Measurements from ENCODE around the gene RREB1. TPM values are rescaled to one million over a fixed set of nuclear protein-coding genes. Genes with fewer than 3 reads are reported as not detected.

RREB1 gene
- total RNA-seq, 1 donor from 2014 or later: 28.3 TPM

DNA sequence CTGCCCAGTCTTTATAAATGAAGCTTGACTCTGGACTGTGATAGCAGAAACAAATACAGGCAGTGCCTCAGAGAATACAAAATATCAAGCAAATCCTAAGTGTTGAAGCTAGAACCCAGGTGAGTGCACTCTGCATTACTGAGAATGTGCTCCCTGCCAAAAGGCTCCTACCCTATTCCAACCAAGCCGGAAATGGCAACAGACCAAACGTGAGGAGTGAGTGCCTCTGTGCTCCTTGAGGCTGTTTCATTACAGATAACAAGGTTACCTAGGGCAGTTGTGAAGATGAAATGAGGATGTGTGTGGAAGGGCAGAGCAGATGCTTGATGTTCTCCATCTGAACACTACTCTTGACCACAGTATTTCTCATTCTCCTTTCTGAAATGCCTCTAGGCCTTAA is 175.9 kb downstream of the RREB1 start:
- Mint-ChIP-seq H3K4me1 (no peaks in the 10 kb centered on the region), H3K27me3 (ENCODE audit: low read depth) (no peaks in the 10 kb centered on the region), H3K27ac (ENCODE audit: unreplicated experiment) (no peak overlapping the region), H3K4me3 (no peak overlapping the region), H3K9me3 (no peaks in the 10 kb centered on the region), H3K36me3 (ENCODE audit: low read depth) (peaks cover 6% of the 10 kb centered on the region)
- TF ChIP-seq, protein P1, sequence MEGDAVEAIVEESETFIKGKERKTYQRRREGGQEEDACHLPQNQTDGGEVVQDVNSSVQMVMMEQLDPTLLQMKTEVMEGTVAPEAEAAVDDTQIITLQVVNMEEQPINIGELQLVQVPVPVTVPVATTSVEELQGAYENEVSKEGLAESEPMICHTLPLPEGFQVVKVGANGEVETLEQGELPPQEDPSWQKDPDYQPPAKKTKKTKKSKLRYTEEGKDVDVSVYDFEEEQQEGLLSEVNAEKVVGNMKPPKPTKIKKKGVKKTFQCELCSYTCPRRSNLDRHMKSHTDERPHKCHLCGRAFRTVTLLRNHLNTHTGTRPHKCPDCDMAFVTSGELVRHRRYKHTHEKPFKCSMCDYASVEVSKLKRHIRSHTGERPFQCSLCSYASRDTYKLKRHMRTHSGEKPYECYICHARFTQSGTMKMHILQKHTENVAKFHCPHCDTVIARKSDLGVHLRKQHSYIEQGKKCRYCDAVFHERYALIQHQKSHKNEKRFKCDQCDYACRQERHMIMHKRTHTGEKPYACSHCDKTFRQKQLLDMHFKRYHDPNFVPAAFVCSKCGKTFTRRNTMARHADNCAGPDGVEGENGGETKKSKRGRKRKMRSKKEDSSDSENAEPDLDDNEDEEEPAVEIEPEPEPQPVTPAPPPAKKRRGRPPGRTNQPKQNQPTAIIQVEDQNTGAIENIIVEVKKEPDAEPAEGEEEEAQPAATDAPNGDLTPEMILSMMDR (conservative IDR thresholded peaks at IDR 0.05): no peak
- DNase-seq (ENCODE audit: low read depth, low spot score): no peak

- no peak overlapping the region for H3K4me3 Mint-ChIP-seq
- no peak for DNase-seq (ENCODE audit: low read depth, low spot score)
- H3K4me1 Mint-ChIP-seq: no peaks in the 10 kb centered on the region
- no peak overlapping the region for H3K27ac Mint-ChIP-seq (ENCODE audit: unreplicated experiment)
- no peaks in the 10 kb centered on the region for H3K27me3 Mint-ChIP-seq (ENCODE audit: low read depth)
- peaks cover 3% of the 10 kb centered on the region for H3K36me3 Mint-ChIP-seq (ENCODE audit: low read depth)
- TF ChIP-seq, protein P1 (conservative IDR thresholded peaks at IDR 0.05): no peak
- no peaks in the 10 kb centered on the region for H3K9me3 Mint-ChIP-seq
Measured at GRCh38 chr6:7285416-7285815, 177.7 kb downstream of the RREB1 start.

GRCh38 chr6:7290079-7290478 is 182.3 kb downstream of the RREB1 start:
- H3K27me3 Mint-ChIP-seq (ENCODE audit: low read depth): no peaks in the 10 kb centered on the region
- no peaks in the 10 kb centered on the region for H3K9me3 Mint-ChIP-seq
- no peaks in the 10 kb centered on the region for H3K4me1 Mint-ChIP-seq
- peaks cover 11% of the 10 kb centered on the region for H3K36me3 Mint-ChIP-seq (ENCODE audit: low read depth)
- TF ChIP-seq, protein P1 (conservative IDR thresholded peaks at IDR 0.05): no peak
- H3K4me3 Mint-ChIP-seq: no peak overlapping the region
- no peak overlapping the region for H3K27ac Mint-ChIP-seq (ENCODE audit: unreplicated experiment)
- DNase-seq (ENCODE audit: low read depth, low spot score): no peak

DNA sequence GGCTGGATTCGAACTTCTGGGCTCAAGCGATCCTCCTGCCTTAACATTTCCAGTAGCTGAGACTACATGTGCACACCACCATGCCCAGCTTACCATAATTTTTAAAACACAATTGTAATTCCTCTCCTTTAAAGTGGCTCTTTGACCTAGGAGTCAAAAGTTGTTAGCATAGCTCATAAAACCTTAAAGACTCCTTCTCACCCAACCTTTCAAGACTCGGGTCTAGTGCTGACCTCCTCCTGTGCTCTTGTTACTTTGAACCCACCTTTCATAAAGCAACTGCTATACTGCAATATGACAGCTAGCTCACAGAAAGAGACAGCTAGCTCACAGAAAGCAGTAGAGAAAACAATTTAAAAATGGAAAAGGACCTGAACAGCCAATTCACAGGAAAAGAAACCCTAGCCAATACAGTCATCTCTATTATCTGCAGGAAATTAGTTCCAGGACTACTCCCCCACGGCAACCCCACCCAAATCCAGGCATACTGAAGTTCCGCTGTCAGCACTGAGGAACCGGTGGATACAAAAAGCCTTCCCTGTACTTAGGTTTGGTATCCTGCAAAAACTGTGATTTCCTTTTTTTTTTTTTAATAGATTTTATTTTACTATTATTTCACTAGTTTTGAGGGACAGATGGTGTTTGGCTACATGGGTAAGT is 185.0 kb downstream of the RREB1 start:
- Mint-ChIP-seq H3K36me3 (ENCODE audit: low read depth) (peaks cover 10% of the 10 kb centered on the region), H3K4me3 (no peak overlapping the region), H3K9me3 (no peaks in the 10 kb centered on the region), H3K27me3 (ENCODE audit: low read depth) (no peaks in the 10 kb centered on the region), H3K27ac (ENCODE audit: unreplicated experiment) (no peak overlapping the region), H3K4me1 (no peaks in the 10 kb centered on the region)
- TF ChIP-seq, protein P1 (conservative IDR thresholded peaks at IDR 0.05): no peak
- no peak for DNase-seq (ENCODE audit: low read depth, low spot score)

- H3K27me3 Mint-ChIP-seq (ENCODE audit: low read depth): no peaks in the 10 kb centered on the region
- DNase-seq (ENCODE audit: low read depth, low spot score): no peak
- TF ChIP-seq, protein P1 (conservative IDR thresholded peaks at IDR 0.05): no peak
- no peak overlapping the region for H3K4me3 Mint-ChIP-seq
- H3K36me3 Mint-ChIP-seq (ENCODE audit: low read depth): peaks cover 16% of the 10 kb centered on the region
- H3K4me1 Mint-ChIP-seq: no peaks in the 10 kb centered on the region
- H3K27ac Mint-ChIP-seq (ENCODE audit: unreplicated experiment): no peak overlapping the region
- H3K9me3 Mint-ChIP-seq: no peaks in the 10 kb centered on the region
Measured at GRCh38 chr6:7295916-7296315, 188.2 kb downstream of the RREB1 start.

All from neural crest cell (in vitro differentiated cells).